Endometrial microvascular endothelial cells (primary cell): ENCODE results near the gene SCN8A. TPM values are rescaled to one million over a fixed set of nuclear protein-coding genes. Genes with fewer than 3 reads are reported as not detected.

Experiments used
- in situ Hi-C: cut with HindIII; loops from 2 replicates; pipeline ENCODE4 v1.10.0; 2017; ENCODE audit warnings: low sequenced_read_pairs, low pct_unique_long_range_greater_than_20kb; ENCODE audit errors: inconsistent ontology term
- total RNA-seq: library from RNA; depleted of rRNA; stranded (reverse); fragments of >200 nt; gene quantifications from one replicate; pipeline ENCODE4 v1.2.3, GENCODE V29; 2015; ENCODE audit errors: inconsistent ontology term

Gene SCN8A
- total RNA-seq, 1 donor from 2014 or later, result 0.09 TPM

DNA sequence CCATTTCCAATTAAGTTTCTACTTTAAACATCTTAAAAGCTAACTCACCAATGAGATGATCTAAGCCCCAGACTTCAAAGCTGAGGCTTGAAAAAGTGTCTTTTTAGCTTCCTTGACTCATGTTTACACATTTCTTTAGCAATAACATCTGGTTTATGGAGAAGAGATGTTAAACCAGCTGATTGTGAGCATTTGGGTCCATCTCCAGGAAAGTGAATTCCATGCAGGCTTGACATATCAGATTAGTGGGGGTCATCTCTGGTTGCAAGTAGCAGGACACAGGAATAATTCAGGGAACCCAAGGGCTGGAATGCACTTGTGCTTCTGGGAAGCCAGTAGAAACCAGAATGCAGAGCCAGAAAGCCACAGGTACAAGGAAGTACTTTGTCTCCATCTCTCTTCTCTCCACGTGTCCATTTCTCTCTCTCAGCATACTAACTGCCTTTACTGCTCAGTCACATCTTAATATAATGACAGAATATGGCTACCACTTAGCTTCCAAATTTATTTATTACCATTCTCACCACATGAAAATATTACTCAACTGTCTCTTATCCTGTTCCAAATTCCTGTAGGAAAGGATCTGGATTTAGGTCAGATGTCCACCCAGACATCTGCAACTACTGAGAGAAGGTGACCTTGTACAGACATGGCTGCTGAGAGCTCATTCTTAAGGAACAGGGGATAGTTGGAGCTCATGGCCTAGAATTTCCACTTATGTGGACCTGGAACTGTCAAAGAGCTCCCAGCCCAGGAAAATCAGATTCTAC lies 104.4 kb downstream of the SCN8A start:
- in situ Hi-C loops, result no loop called here

DNA sequence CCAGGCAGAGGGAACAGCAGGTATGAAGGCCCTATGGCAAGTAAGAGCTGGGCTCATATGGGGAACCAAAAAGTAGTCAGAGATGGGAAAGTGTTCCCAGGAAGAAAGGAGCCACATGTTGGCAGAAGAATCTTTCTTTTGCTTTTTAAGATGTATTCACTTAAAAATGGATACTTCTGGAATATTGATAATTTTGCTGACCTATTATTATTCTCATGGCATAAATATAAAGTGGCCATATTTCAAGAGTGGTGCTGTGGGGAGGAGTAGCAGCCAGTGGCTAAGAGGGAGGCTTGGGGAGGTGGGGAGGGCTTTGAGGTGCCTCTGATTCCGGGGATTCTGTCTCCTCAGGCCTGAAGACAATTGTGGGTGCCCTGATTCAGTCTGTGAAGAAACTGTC lies 108.2 kb downstream of the SCN8A start:
- in situ Hi-C loops, result no loop called here

DNA sequence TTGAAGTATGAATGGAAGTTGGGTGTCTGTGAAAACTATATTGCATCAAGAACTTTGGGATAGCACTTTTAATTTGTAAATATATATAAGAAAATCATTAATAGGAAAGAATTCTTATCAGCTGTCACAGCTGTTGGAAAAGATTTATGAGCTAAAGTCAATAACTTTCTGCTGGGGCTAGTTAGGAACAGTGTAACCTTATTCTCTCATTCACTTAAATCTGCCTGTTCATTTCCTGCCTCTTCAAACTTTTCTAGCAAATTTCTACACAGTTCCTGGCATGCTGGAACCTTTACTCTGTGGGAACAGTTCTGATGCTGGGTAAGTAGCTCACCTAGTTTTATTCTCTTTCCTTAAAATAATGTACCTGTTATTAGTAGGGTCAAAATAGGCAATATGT lies 109.9 kb downstream of the SCN8A start:
- in situ Hi-C loops, result no loop called here

GRCh38 chr12:51702587-51702986 lies 111.6 kb downstream of the SCN8A start:
- in situ Hi-C loops, result no loop called here

GRCh38 chr12:51705450-51705849 lies 114.4 kb downstream of the SCN8A start:
- in situ Hi-C loops, result no loop called here

DNA sequence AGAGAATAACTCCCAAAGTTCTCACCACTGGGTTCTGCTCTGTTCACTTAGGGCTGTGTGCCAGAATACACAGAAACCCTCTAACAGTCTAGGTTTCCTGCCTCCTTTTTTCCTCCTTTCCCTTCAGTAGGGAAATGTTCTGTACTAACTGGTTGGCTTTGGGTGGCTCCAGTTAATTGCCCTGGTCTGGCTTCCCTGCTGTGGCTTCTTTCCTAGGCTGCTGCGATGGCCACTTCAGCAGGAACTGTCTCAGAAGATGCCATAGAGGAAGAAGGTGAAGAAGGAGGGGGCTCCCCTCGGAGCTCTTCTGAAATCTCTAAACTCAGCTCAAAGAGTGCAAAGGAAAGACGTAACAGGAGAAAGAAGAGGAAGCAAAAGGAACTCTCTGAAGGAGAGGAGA lies 115.2 kb downstream of the SCN8A start:
- in situ Hi-C loops, result no loop called here

GRCh38 chr12:51714666-51715065 lies 123.6 kb downstream of the SCN8A start:
- in situ Hi-C loops, result no loop called here

DNA sequence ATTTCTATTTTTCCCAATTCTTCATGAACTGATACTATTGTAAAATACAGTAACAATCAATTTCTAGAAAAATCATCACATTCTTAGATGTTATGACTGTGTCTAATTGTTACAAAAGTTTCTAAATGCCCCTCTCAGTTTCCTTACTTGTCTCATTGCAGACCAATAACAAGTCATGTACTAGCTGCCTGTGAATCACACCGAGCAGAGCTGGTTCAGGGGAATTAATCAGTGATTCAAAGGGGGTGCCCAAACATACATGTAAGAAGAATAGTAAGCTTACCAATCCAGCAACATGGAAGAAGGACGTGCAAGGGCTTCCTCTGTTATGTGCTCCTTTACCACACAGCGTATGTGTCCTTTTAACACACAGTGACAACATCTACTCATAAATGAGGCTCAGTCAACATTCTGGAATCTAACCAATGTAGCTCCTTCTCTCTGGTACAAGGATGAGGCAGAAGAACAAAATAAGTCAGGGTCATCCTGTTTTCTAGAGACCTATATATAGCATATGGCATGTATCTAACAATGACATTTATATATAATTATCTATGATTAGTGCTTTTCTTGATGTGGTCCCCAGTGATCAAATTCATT lies 126.4 kb downstream of the SCN8A start:
- in situ Hi-C loops, result no loop called here

- in situ Hi-C loops, result no loop called here
Measured at GRCh38 chr12:51721282-51721940, 130.4 kb downstream of the SCN8A start.

DNA sequence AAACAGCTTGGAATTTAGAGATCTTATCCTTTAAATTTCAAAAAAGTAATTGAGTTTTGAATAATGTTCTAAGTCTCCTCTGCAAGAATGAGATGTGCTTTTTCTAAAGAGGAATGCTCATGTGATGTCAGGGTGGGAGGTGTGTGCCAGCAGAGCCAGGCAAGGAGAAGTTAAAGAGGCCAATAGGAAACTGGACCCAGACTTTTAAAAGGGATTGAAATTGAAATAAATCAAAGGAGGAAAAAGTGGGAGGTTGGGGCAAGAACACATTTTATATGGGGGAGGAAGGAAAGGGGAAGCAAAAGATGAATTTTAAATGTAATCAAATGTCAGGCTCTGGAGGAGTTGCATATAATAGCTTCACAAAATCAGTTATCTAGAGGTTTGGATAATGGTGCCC lies 131.4 kb downstream of the SCN8A start:
- in situ Hi-C loops, result no loop called here

DNA sequence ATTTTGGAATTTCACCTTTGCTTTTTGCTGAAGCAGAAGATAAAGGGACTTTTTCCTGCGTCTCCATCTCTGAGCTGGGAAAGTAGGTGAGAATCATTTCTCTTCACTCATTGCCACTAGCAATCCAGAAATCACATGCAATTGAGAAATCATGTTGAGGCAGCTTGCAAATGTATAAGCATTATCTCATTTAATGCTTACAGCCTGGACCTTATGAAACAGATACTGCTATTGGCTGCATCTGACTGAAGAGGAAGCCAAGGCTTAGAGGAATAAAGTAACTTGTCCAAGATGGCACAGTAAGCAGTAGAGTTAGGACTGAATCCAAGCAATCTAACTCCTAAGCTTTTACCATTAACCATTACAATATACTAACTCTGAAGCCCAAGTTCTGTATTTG lies 135.1 kb downstream of the SCN8A start:
- in situ Hi-C loops, result no loop called here

DNA sequence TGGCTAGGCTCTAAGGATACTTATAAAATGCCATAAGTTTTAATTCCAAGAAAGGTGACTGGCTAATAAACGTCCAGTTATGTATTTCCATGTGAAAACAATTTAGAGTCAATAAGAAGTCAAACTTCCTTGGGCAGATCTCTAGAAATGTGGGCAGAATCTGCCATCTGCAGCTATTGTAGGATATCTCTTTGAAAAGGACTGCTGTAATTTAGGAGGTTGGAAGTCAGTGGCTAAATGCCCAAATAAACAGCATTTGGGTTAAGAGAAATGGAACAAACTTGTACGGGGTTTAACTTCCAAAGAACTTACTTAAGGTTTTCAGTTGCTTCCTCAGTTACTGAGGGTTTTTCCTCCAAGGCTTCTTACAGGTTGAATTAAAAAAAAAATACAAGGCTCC lies 135.9 kb downstream of the SCN8A start:
- in situ Hi-C loops, result no loop called here

GRCh38 chr12:51729331-51729730 lies 138.3 kb downstream of the SCN8A start:
- in situ Hi-C loops, result no loop called here

- in situ Hi-C loops, result no loop called here
Measured at GRCh38 chr12:51730745-51731144, 139.7 kb downstream of the SCN8A start.

- in situ Hi-C loops, result no loop called here
Measured at GRCh38 chr12:51740536-51740935, 149.5 kb downstream of the SCN8A start.

DNA sequence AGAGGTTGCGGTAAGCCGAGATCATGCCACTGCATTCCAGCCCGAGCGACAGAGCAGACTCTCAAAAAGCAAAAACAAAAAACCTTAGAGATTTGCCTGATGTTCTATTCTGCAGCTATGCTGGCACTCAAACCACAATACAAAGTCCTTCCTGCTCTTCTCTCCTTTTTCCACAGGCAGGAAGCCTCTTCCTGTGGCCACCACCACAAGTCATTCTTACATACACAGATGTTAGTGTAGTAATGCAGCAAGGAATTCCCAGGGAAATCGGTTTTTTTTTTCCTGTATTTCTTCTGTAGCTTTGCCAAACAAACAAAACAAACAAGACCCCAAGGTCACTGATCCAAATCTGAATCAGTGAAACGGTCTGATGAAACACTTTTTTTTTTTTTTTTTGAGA lies 153.2 kb downstream of the SCN8A start:
- in situ Hi-C loops, result no loop called here

DNA sequence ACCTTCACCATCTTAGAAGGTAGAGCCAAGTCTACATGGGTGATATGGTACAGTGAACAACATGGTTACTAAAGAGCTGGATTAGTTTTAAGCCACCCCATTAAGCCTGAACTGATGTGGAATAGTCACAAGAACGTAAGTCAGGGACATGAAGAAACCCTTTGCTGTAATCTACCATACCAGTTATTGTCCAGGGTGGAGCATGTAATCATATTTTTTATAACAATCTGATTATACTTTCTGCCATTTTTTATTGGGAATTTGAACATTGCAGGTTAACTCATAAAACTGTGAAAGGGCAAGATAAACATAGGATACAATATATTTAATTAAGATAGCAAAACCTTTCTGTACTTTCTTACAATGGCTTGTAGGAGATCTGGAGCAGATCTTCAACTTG lies 153.9 kb downstream of the SCN8A start:
- in situ Hi-C loops, result no loop called here

- in situ Hi-C loops, result no loop called here
Measured at GRCh38 chr12:51746416-51746815, 155.4 kb downstream of the SCN8A start.

GRCh38 chr12:51748235-51748634 lies 157.2 kb downstream of the SCN8A start:
- in situ Hi-C loops, result no loop called here
